HT1080 (cell line): ENCODE measurements around the gene CUX1. TPM values are rescaled to one million over a fixed set of nuclear protein-coding genes. Genes with fewer than 3 reads are reported as not detected.
"Not testable (repeated sequence)": the region's sequence is repeated elsewhere in the genome, so short reads cannot be mapped to it uniquely, and the experiment has no call there.

Experiments
- DNase-seq: peaks from one replicate; pipeline ENCODE4 v3.0.0-alpha.2; 2015; ENCODE audit warnings: low read depth
- total RNA-seq: library from RNA; depleted of rRNA; stranded (reverse); fragments of >200 nt; shearing (Covaris generic); gene quantifications from 2 replicates; pipeline ENCODE4 v1.2.3, GENCODE V29; 2014

The CUX1 gene
- total RNA-seq, 1 experiment from 2014 or later = 21.2 TPM

- DNase-seq = no peak
Measured at GRCh38 chr7:102296514-102296913, 479.1 kb downstream of the CUX1 start.

DNA sequence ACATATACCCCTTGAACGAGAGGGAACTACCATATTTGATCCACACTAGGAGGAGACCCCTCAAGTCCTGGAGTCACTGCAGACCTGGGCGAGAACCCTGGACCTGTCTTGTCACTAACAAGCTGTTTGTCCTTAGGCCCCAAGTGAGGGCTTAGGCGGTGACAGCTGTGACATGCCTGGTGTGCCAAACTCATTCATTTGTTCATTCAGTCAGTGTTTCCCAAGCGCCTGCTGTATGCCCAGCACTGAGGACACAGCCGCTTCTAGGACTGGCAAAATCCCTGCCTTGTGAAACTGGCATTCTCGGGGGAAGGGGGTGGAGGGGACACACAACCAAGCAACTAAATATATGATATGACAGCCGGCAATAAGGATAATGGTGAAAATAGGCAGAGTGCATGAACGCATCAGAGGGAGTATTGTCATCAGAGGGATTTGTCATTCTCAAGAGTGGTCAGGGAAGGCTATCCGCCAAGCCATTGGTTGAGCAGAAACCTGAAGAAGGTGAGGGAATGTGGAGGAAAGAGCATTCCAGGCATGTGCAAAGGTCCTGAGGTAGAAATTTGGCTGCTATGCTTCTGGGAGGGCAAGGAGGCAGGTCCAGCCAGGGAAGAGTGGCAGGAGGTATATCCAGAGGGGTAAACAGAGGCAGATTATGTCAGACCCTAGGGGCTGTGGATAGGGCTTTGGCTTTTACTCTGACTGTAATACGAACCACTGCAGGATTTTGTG, 480.2 kb downstream of the CUX1 start:
- DNase-seq = no peak

DNA sequence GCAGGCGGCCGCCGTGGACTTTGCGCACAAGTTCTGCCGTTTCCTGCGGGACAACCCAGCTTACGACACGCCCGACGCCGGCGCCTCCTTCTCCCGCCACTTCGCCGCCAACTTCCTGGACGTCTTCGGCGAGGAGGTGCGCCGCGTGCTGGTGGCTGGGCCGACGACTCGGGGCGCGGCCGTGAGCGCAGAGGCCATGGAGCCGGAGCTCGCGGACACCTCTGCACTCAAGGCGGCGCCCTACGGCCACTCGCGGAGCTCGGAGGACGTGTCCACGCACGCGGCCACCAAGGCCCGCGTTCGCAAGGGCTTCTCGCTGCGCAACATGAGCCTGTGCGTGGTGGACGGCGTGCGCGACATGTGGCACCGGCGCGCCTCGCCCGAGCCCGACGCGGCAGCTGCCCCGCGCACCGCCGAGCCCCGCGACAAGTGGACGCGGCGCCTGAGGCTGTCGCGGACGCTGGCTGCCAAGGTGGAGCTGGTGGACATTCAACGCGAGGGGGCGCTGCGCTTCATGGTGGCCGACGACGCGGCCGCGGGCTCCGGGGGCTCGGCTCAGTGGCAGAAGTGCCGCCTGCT, 483.3 kb downstream of the CUX1 start:
- no peak for DNase-seq

GRCh38 chr7:102301367-102301766, 483.9 kb downstream of the CUX1 start:
- DNase-seq = not testable (repeated sequence)

DNA sequence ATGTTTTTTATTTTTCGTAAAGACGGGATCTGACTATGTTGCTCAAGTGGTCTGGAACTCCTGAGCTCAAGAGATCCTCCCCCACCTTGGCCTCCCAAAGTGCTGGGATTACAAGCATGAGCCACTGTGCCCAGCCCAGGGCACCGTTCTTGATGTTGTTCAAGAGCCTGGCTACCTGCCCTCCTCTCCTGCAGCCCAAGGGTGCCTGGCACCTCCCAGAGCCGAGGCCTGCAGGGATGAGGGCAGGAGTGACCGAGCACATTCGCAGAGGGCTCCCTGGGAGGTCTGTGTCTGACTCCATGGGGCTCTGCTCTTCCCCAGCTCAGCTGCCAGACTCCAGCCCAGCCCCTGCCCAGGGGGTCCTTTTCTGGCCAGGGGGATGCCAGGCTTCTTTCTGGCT, 484.6 kb downstream of the CUX1 start:
- DNase-seq = no peak

DNA sequence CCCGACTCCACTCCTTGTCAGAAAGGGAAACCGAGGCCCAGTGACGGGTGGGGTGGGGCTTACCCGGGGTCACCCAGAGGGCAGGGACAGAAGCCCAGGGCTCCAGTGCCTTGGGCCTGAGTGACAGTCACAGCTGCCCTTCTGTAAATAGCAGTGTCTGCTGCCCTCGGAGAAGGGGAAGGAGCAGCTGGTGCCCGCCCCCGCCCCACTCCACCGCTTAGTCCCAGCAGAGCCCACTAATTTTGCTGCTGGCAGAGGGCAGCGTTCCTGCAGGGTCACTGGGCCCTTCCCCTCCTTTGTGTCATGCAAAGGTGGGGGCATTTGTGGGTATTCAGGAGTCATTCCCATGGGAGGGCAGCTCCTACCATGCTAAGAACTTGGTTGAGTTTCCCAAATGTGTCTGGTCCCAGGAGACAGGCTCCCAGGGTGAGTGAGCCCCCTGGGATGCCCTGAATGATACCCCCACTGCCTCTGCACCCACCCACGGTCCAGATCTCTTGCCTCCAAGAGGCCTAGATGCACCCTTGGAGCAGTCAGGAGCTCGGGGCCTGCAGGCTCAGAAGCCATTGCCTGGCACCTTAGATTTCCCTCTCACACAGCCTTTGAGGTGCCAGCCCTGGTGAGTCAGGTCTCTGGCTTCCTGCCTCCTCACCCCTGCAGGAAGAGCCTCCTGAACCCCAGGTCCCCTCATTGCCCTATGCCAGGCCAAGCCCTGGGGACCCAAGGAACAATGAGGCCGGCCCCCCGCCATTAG, 486.4 kb downstream of the CUX1 start:
- no peak for DNase-seq

GRCh38 chr7:102304668-102305067, 487.2 kb downstream of the CUX1 start:
- DNase-seq = no peak

- DNase-seq = no peak
Measured at GRCh38 chr7:102305414-102306268, 488.2 kb downstream of the CUX1 start.

DNA sequence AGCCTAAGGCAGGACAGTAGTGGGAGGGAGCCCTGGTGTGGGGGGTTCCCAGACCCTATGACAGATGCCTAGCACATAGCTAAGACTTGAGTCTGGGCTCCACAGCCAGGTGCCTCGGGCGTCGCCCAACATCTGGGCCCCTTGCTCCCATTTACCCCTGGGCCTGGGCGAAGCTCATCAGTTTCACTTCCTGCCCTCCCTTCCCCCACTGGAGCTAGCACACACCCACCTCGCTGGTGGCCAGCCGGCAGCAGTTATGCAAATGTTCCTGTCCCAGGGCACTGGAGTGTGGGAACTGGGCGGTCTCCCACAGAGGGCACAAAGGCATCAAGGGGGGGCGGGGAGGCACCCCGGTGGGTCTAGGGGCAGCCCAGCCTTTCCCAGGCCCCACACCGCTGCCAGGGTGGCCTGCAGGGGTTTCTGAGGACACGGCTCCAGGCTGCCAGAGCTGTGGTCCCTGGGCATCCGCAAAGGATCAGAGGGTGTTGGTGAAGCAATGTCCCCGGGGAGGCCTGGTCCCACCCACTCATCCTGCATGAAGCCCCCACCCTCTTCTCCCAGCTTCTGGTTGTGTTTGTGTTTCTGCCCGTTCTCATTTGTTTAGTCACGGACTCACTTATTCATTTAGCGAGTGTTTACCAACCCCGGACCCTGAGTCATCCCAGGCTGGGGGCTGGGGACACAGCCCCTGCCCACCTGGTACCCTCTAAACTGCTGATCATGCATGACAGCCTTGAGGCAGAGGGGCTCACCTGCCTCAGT, 489.7 kb downstream of the CUX1 start:
- DNase-seq = peak; percentile 23

DNA sequence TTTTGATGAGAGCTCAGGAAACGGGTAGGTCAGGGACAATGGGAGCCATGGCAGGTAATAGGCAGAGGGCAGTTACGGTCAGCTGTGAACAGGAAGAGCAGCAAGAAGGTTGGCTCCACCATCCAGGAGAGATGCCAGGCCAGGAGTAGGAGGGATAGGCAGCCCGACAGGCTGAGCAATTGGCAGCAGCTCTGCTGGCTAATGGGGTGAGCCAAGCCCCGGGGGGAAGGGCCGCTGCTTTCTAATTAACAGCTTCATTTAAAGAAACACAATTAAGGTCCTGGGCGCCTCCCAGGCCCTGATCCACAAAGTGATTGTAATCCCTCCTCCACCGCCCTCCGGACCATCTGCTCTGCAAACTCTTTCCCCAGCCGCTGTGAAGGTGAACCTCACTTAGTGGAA, 493.0 kb downstream of the CUX1 start:
- DNase-seq = no peak

GRCh38 chr7:102312317-102312716, 494.9 kb downstream of the CUX1 start:
- no peak for DNase-seq

DNA sequence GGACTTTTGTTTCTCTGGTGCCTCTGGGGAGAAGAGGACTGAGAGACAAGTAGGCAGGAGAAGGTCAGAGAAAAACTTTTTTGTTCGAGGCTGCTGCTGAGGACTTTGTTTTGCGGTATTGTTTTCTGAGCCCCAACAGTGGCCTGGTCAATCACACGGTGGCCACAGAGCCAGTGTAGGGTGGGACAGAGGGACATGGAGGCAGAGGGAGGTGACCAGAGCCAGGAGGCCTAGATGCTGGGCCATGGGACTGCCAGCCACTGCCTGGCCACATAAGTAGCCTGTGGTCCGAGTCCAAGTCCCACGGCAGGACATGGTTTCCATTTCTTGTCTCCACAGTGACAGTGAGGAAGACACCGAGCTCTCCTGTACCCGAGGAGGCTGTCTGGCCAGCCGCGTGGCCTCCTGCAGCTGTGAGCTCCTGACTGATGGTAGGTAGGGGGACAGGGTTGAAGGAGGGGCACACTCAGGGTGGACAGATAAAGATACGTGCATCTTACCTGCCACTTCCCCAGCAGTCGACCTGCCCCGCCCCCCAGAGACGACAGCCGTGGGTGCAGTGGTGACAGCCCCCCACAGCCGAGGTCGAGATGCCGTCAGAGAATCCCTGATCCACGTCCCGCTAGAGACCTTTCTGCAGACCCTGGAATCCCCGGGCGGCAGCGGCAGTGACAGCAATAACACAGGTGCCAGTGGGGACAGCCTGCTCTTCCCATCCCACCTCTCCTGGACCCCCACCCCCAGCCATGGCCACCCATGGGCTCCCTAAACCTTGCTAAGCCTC, 496.8 kb downstream of the CUX1 start:
- no peak for DNase-seq

DNA sequence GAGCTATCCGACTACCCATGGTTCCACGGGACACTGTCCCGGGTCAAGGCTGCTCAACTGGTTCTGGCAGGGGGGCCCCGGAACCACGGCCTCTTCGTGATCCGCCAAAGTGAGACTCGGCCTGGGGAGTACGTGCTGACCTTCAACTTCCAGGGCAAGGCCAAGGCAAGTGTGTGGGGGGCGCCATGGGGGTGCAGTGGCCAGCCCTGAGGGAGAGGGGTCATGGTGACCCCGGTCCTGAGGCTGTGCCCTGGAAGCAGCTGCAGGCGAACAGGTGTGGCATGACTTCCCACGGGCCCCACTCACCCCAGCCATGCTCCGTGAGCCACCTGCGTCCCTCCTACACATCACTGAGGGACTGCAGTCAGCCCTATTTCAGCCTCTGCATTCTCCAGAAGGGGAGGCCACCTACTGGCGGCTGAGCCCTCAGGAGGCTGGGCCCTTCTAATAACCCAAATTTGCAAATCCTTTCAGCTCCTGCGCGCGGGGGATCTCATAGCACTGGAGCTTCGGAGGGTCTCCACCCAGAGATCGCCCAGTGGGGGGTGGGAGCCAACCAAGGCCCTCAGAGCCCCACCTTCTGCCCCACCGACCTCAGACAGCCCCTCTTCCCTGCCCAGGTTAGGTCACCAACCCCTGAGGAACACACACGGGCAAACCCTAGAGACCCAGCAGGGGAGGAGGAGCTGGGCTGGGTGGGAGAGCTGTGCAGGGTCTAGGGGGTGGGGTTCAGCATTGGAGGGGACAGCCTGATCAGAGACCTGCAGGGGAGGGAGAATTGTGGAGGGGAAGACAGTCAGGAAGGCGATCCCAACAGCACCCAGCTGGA, 500.0 kb downstream of the CUX1 start:
- no peak for DNase-seq

- peak; percentile 32 for DNase-seq
Measured at GRCh38 chr7:102318482-102318971, 501.1 kb downstream of the CUX1 start.

DNA sequence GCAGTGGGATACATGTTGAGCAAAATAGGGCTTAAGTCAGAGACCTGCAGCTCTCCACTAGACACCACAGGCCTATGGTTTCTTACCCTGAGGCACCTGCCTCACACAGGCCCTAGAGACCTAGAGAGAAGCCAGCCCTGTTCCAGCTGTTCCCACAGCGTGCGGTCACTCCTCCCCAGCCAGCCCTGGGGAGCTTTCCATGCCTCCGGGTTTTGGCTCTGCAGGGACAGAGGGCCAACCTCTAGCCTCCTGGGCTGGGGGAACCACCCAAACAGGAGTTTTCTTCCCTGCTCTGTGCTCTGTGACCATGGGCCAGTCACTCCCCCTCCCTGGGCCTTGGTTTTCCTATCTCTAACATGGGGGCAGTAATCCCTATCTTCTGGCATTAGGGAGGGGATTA, 502.2 kb downstream of the CUX1 start:
- no peak for DNase-seq

- DNase-seq = no peak
Measured at GRCh38 chr7:102320181-102320580, 502.8 kb downstream of the CUX1 start.

- DNase-seq = no peak
Measured at GRCh38 chr7:102320601-102321350, 503.4 kb downstream of the CUX1 start.
